Fibroblast of the aortic adventitia (primary cell): ENCODE data around the gene GZMM. TPM values are rescaled to one million over a fixed set of nuclear protein-coding genes. Genes with fewer than 3 reads are reported as not detected.

Source experiments
- DNase-seq: peaks from one replicate; pipeline ENCODE4 v3.0.0-alpha.2; 2010; ENCODE audit warnings: low read depth
- H3K4me3 ChIP-seq: 2 replicates; pipeline ENCODE4 v1.5.1; 2011; ENCODE audit warnings: low read depth, mild to moderate bottlenecking, control low read depth, low read length, moderate library complexity
- CTCF ChIP-seq: IDR thresholded peaks from 2 replicates; pipeline ENCODE4 v1.5.1; 2011; ENCODE audit warnings: mild to moderate bottlenecking, low read length, control low read depth, inconsistent platforms; ENCODE audit not compliant: insufficient read depth
- total RNA-seq: library from RNA; depleted of rRNA; stranded (reverse); fragments of >200 nt; gene quantifications from 2 replicates; pipeline ENCODE4 v1.2.3, GENCODE V29; 2012; ENCODE audit warnings: low replicate concordance

GZMM gene
- total RNA-seq, 1 donor: not detected

- H3K4me3 ChIP-seq: no peak overlapping the region
- DNase-seq: no peak
- no peak for TF ChIP-seq CTCF
Observed at GRCh38 chr19:579842-580155, 35.9 kb downstream of the GZMM start.

- DNase-seq: no peak
- H3K4me3 ChIP-seq: no peak overlapping the region
- TF ChIP-seq CTCF: no peak
Observed at GRCh38 chr19:580274-580835, 36.5 kb downstream of the GZMM start.

GRCh38 chr19:581399-582111 lies 37.7 kb downstream of the GZMM start:
- no peak for TF ChIP-seq CTCF
- no peak for DNase-seq
- H3K4me3 ChIP-seq: no peak overlapping the region

- no peak for TF ChIP-seq CTCF
- DNase-seq: no peak
- H3K4me3 ChIP-seq: no peak overlapping the region
Observed at GRCh38 chr19:582497-583197, 38.8 kb downstream of the GZMM start.

DNA sequence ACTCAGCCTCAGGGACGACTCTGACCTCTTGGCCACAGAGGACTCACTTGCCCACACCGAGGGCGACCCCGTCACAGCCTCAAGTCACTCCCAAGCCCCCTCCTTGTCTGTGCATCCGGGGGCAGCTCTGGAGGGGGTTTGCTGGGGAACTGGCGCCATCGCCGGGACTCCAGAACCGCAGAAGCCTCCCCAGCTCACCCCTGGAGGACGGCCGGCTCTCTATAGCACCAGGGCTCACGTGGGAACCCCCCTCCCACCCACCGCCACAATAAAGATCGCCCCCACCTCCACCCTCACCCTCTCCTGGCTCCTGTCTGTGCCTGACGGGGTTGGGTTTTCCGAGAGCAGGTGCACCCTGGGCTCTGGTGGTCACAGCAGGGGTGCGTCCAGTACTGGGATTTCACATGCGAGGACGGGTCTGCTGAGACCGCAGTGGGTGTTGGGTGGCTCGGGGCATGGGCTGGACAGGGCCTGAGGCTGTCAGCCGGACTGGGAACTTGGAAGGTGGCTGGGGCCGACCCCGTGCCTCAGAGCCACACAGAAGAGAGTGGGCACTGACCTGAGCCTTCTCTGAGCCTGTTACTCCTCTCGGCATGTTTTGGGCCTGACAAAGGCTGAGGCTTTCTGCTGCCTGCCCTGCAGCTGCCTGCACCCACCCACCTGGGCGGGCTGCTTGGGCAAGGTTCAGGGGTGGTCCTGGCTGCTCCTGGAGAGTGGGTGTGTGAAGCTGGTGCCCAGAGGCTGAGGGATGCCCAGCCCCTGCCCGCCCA lies 39.5 kb downstream of the GZMM start:
- no peak for TF ChIP-seq CTCF
- no peak for DNase-seq
- H3K4me3 ChIP-seq: no peak overlapping the region

DNA sequence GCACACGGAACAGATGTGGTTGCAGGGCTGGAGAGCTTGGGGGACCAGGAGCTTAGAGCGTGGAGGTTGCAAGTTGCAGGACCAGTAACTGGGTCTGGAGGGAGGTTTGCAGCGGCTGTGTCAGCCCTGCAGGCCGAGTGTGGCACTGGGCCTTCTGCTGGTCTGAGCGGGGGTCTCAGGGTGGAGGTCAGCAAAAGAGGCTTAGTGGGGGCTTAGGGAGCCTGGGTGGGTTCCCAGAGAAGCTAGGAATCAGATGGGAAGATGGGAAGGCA lies 40.1 kb downstream of the GZMM start:
- DNase-seq: no peak
- TF ChIP-seq CTCF: no peak
- no peak overlapping the region for H3K4me3 ChIP-seq
